Endometrium (tissue), 2 donors: ENCODE data around the gene ABL2.
"Not testable (repeated sequence)": the region's sequence is repeated elsewhere in the genome, so short reads cannot be mapped to it uniquely, and the experiment has no call there.

Experiments used
- FAIRE-seq: peaks from 2 replicates; lab custom pipeline; 2012; peaks lifted over from hg19 to GRCh38; lab: Jason Lieb, UNC
- donor health status: control.
- donor health status: control.

The ABL2 gene

GRCh38 chr1:179213317-179213716, 16.2 kb downstream of the ABL2 start:
- not testable (repeated sequence) for FAIRE-seq

- no peak for FAIRE-seq
Measured at GRCh38 chr1:179208681-179209477, 20.6 kb downstream of the ABL2 start.

GRCh38 chr1:179206812-179207211, 22.7 kb downstream of the ABL2 start:
- FAIRE-seq, result no peak

DNA sequence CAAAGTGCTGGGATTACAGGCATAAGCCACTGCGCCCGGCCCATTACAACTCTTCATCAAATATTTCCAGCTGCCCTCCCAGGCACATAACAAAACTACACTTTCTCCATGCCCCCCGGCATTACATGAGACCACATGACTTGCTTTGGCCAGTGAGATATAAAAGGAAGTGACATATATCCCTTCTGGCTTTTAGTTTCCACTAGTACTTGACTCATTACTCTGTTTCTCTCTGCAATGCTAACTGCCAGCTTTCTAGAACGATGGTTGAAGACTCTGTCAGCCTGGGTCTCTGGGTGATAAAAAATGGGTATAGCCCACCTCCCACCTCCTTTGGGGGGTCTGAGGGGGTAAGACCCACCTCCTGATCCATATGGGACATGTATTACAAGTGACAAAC, 24.2 kb downstream of the ABL2 start:
- FAIRE-seq, result no peak

DNA sequence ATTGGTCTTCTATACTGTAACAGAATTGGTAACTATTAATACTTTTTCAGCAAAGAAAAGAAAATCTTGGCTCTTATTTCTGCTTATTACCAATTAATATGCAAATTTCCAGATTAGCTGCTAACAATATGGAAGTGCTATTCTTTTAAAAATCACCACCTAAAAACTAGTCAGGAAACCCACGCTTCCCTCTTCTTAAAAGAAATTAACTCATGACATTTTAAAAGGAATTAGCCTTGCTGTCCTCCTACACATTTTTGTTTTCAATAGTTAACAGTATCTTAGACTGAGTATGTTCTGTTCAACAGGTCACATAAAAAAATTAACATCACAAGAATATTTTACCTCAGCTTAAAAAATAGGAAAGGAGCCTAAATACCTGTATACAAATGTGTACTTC, 27.3 kb downstream of the ABL2 start:
- no peak for FAIRE-seq

- no peak for FAIRE-seq
Measured at GRCh38 chr1:179200586-179200985, 28.9 kb downstream of the ABL2 start.

DNA sequence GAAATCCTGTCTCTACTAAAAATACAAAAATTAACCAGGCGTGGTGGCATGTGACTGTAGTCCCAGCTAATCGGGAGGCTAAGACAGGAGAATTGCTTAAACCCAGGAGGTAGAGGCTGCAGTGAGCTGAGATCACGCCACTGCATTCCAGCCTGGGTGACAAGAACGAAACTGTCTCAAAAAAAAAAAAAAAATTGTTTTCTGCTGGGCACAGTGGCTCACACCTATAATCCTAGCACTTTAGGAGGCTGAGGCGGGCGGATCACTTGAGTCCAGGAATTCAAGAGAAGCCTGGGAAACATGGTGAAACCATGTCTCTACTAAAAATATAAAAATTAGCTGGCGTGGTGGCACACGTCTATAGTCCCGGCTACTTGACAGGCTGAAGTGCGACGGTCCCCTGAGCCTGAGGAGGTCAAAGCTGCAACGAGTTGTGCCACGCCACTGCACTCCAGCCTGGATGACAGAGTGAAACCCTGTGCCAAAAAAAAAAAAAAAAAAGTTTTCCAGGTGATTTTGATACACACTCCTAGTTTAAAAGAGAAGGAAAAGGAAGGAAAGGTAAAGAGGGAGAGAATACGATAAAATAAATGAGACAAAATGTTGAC, 31.7 kb downstream of the ABL2 start:
- FAIRE-seq, result no peak

GRCh38 chr1:179195857-179196256, 33.6 kb downstream of the ABL2 start:
- FAIRE-seq, result not testable (repeated sequence)

DNA sequence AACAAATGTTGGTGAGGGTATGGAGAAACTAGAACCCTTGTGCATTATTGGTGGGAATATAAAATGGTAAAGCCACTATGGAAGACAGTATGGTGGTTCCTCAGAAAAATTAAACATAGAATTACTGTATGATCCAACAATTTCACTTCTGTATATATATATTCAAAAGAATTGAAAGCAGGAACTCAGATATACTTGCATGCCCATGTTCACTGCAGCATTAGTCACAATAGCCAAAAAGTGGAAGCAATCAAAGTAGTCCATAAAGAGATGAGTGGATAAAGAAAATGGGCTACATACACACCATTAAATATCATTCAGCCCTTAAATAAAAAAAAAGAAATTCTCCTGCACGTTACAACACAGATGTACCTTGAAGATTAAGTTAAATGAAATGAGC, 34.1 kb downstream of the ABL2 start:
- FAIRE-seq, result no peak

DNA sequence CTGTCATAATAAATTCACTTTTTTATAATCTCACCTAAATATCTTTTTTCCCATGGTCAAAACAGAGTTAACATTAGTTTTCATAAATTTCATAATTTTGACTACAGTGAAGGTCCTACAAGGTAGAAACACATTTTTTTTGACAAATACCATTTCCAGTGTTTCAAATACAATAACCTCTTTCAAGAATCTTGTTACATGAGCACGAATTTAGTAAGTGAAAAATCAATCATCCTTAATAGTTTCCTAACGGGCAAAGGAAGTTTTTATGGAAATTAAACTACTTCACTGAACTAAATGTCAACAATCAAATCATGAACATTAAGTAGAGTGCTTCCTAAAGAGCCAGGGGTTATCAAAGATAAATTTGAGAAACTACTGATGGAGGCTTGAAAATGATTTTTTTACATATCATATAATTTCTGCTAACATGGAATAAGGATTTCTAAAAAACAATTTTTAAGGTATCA, 35.4 kb downstream of the ABL2 start:
- no peak for FAIRE-seq

- FAIRE-seq, result no peak
Measured at GRCh38 chr1:179190861-179191260, 38.6 kb downstream of the ABL2 start.

DNA sequence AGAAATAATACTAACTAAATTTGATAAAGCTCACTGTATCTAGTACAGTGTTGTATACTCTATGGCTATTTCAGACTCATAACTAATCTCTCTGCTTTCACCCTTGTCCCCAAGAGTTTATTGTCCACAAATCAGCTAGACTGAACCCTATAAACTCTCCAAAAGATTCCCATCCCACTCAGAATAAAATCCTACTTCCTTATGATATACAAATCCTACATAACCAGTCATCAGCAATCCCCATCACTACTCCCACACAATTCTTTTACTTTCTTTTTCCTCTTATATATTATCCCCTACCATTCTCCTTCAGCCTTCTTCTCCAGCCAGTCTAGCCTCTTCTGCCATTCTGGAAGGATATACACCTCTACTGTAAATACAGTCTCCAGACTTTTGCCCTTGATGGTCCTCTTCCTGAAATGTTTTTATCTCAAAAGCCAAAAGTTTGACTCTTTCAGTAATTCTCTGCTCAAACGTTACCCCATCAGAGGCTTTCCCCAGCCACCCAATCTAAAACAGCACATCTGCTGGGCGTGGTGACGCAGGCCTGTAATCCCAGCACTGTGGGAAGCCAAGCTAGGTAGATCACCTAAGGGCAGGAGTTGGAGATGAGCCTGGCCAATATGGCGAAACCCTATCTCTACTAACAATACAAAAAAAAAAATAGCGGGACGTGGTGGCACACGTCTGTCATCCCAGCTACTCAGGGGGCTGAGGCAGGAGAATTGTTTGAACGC, 41.6 kb downstream of the ABL2 start:
- FAIRE-seq, result no peak

- FAIRE-seq, result no peak
Measured at GRCh38 chr1:179187043-179187442, 42.4 kb downstream of the ABL2 start.

GRCh38 chr1:179184403-179184802, 45.1 kb downstream of the ABL2 start:
- FAIRE-seq, result no peak

- FAIRE-seq, result no peak
Measured at GRCh38 chr1:179183857-179184256, 45.6 kb downstream of the ABL2 start.

- no peak for FAIRE-seq
Measured at GRCh38 chr1:179178950-179179349, 50.5 kb downstream of the ABL2 start.

- FAIRE-seq, result no peak
Measured at GRCh38 chr1:179178183-179178582, 51.3 kb downstream of the ABL2 start.

DNA sequence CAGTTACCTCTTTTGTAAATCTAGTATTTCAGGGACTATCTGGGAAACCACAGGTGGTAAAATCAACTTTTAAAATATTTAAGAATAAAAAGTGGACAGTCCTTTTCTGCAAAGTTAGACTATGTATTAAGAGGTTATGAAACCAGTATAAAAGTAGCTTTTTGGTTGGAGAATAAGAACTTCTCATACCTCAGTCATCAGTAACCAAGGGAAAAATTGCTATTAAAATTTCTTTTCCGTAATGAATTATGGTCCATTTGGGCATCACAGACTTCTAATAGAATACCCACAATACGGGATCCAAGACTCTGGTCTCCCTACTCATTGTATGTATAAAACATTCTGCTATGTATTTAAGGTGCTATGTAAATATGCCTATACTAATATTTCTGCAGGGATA, 51.9 kb downstream of the ABL2 start:
- no peak for FAIRE-seq

- FAIRE-seq, result no peak
Measured at GRCh38 chr1:179177182-179177581, 52.3 kb downstream of the ABL2 start.

GRCh38 chr1:179175011-179175841, 54.3 kb downstream of the ABL2 start:
- FAIRE-seq, result no peak

- not testable (repeated sequence) for FAIRE-seq
Measured at GRCh38 chr1:179170468-179170770, 59.1 kb downstream of the ABL2 start.
